Measurements from ENCODE around the gene OR8B8. TPM values are rescaled to one million over a fixed set of nuclear protein-coding genes. Genes with fewer than 3 reads are reported as not detected.

The OR8B8 gene
- total RNA-seq, 2 donors from 2014 or later = not detected

GRCh38 chr11:124479561-124479960 is 34.1 kb upstream of the OR8B8 start:
- H3K9me3 ChIP-seq = no peaks in the 10 kb centered on the region
- no peak for TF ChIP-seq CTCF (IDR thresholded peaks at IDR 0.05)
- intact Hi-C loops (cut with DNase I) = no loop called here
- no peaks in the 10 kb centered on the region for H3K27me3 ChIP-seq
- H3K9ac ChIP-seq (ENCODE audit: low read depth in 2 of 2, low read length in 2 of 2) = no peak overlapping the region
- H3K4me1 ChIP-seq = no peaks in the 10 kb centered on the region
- H3K36me3 ChIP-seq = no peaks in the 10 kb centered on the region
- no peak overlapping the region for H3K27ac ChIP-seq
- H3K4me3 ChIP-seq = no peak overlapping the region
- DNase-seq = no peak

- no peaks in the 10 kb centered on the region for H3K36me3 ChIP-seq
- no peak overlapping the region for H3K27ac ChIP-seq
- H3K9me3 ChIP-seq = no peaks in the 10 kb centered on the region
- no peak overlapping the region for H3K9ac ChIP-seq (ENCODE audit: low read depth in 2 of 2, low read length in 2 of 2)
- no peak for DNase-seq
- H3K27me3 ChIP-seq = no peaks in the 10 kb centered on the region
- no peaks in the 10 kb centered on the region for H3K4me1 ChIP-seq
- intact Hi-C loops (cut with DNase I) = no loop called here
- TF ChIP-seq CTCF (IDR thresholded peaks at IDR 0.05) = no peak
- no peak overlapping the region for H3K4me3 ChIP-seq
Observed at GRCh38 chr11:124475265-124475664, 29.8 kb upstream of the OR8B8 start.

- DNase-seq = no peak
- H3K27ac ChIP-seq = no peak overlapping the region
- intact Hi-C loops (cut with DNase I) = no loop called here
- H3K4me1 ChIP-seq = no peaks in the 10 kb centered on the region
- TF ChIP-seq CTCF (IDR thresholded peaks at IDR 0.05) = no peak
- no peaks in the 10 kb centered on the region for H3K36me3 ChIP-seq
- H3K27me3 ChIP-seq = no peaks in the 10 kb centered on the region
- no peak overlapping the region for H3K9ac ChIP-seq (ENCODE audit: low read depth in 2 of 2, low read length in 2 of 2)
- no peaks in the 10 kb centered on the region for H3K9me3 ChIP-seq
- H3K4me3 ChIP-seq = no peak overlapping the region
Observed at GRCh38 chr11:124474779-124475178, 29.3 kb upstream of the OR8B8 start.

- Histone ChIP-seq H3K9ac (ENCODE audit: low read depth in 2 of 2, low read length in 2 of 2) (no peak overlapping the region), H3K9me3 (no peaks in the 10 kb centered on the region), H3K36me3 (no peaks in the 10 kb centered on the region), H3K27me3 (no peaks in the 10 kb centered on the region), H3K4me3 (no peak overlapping the region), H3K4me1 (no peaks in the 10 kb centered on the region), H3K27ac (no peak overlapping the region)
- no peak for TF ChIP-seq CTCF (IDR thresholded peaks at IDR 0.05)
- intact Hi-C loops (cut with DNase I) = no loop called here
- DNase-seq = no peak
Observed at GRCh38 chr11:124474079-124474478, 28.6 kb upstream of the OR8B8 start.

- intact Hi-C loops (cut with DNase I) = no loop called here
- TF ChIP-seq CTCF (IDR thresholded peaks at IDR 0.05) = no peak
- H3K27ac ChIP-seq = no peak overlapping the region
Observed at GRCh38 chr11:124473476-124473875, 28.0 kb upstream of the OR8B8 start.

More at GRCh38 chr11:124473476-124473875, 28.0 kb upstream of the OR8B8 start:
- H3K4me1 ChIP-seq = no peaks in the 10 kb centered on the region
- H3K27me3 ChIP-seq = no peaks in the 10 kb centered on the region
- no peaks in the 10 kb centered on the region for H3K36me3 ChIP-seq
- no peak for DNase-seq
- no peak overlapping the region for H3K4me3 ChIP-seq
- no peaks in the 10 kb centered on the region for H3K9me3 ChIP-seq
- H3K9ac ChIP-seq (ENCODE audit: low read depth in 2 of 2, low read length in 2 of 2) = no peak overlapping the region

Data from colonic mucosa (tissue), 4 donors.